Measurements from ENCODE around the gene SLC51B.

DNA sequence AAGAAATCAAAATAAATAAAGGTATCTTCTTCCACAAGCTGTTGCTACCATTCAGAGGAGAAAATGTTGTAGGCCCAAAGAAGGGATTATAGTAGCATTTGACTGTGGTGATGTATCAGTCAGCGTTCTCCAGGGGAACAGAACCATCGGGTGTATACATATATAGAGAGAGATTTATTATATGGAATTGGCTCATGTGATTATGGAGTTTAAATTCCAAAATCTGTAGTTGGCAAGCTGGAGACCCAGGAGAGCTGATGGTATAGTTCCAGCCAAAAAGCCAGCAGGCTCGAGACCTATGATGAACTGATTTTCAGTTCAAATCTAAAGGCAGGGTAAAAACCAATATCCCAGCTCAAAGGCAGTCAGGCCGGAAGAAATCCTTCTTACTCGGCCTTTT, 48.1 kb upstream of the SLC51B start:
- TF ChIP-seq, protein P1, sequence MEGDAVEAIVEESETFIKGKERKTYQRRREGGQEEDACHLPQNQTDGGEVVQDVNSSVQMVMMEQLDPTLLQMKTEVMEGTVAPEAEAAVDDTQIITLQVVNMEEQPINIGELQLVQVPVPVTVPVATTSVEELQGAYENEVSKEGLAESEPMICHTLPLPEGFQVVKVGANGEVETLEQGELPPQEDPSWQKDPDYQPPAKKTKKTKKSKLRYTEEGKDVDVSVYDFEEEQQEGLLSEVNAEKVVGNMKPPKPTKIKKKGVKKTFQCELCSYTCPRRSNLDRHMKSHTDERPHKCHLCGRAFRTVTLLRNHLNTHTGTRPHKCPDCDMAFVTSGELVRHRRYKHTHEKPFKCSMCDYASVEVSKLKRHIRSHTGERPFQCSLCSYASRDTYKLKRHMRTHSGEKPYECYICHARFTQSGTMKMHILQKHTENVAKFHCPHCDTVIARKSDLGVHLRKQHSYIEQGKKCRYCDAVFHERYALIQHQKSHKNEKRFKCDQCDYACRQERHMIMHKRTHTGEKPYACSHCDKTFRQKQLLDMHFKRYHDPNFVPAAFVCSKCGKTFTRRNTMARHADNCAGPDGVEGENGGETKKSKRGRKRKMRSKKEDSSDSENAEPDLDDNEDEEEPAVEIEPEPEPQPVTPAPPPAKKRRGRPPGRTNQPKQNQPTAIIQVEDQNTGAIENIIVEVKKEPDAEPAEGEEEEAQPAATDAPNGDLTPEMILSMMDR (IDR thresholded peaks at IDR 0.05): no peak
- TF ChIP-seq POLR2A (IDR thresholded peaks at IDR 0.05): no peak
